HG03135 (cell line): ENCODE results near the gene SPDYE5.
"Not testable (repeated sequence)": the region's sequence is repeated elsewhere in the genome, so short reads cannot be mapped to it uniquely, and the experiment has no call there.

Experiments
- ATAC-seq: cut with Tn5 transposase; IDR thresholded peaks from one replicate; pipeline ENCODE4 v1.9.1; 2021; ENCODE audit warnings: mild to moderate bottlenecking, moderate library complexity; ENCODE audit not compliant: unreplicated experiment

The SPDYE5 gene, protein sequence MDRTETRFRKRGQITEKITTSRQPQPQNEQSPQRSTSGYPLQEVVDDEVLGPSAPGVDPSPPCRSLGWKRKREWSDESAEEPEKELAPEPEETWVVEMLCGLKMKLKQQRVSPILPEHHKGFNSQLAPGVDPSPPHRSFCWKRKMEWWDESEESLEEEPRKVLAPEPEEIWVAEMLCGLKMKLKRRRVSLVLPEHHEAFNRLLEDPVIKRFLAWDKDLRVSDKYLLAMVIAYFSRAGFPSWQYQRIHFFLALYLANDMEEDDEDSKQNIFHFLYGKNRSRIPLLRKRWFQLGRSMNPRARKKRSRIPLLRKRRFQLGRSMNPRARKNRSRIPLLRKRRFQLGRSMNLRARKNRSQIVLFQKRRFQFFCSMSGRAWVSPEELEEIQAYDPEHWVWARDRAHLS

DNA sequence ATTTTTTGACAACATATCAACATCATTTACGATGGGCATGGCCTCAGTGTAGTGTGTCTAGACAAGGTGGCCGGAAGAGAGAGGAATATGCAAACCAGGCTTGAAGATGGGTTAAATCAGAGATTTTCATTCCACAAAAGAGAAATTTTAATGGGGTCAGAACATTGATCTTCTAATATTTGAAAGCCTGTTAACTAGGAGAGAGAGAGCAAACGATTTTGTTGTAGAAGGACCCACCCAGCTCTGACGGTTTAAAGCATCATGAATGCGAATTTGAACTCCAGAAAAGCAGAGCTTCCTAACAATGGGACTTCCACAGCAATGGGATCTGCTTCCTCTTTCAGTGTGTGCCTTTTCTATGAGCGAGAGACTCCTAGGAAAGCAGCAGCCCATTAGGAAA is at the start of gene SPDYE5:
Gene SPDYE5 (plus strand): TSS at position 301 of the 400 bp plus-strand sequence. CDS start 1,728 bp downstream, outside the sequence.
- not testable (repeated sequence) for ATAC-seq

DNA sequence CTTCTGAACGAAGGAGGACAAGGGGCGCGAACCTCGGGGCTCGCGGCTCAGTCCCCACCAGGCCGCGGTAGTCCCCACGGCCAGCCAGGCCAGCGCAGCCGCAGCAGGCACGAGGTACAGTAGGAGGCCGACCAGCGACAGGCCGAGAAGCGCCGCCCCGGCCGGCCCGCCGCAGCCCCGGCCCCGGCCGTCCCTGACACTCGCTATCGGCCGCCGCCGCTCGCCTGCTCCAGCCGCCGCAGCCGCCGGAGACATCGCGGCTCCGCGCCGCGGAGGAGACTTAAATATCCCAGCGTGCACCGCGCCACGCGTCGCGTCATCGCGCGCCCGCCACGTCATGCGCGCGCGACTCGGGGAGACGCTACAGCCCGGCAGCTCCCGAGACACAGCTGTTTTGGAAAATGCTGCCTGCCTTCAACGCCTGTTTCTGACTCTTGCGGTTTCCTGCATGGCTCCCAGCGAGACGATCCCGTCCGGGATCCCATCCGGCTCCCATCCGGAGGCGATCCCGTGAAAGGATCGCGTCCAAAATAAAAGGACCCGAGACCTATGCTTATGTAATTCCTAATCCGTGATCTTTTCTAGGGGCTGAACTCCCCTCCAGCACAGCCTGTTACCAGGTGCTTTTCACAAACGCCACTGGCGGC is 49.5 kb upstream of the SPDYE5 start:
- peak; percentile 89 for ATAC-seq

DNA sequence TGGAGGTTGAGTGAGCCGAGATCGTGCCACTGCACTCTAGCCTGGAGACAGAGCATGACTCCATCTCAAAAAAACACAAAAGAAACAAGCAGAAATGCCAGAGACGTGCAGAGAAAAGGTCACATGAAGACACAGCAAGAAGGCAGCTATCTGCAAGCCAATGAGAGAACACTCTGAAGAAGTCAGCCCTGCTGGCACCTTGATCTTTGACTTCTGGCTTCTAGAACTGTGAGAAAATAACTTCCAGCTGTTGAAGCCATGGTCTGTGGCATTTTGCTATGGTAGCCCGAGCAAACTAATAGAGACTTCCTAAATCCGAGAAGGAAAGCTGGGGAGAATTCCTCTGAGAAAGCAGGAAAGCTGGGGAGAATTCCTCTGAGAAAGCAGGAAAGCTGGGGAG is 42.2 kb upstream of the SPDYE5 start:
- not testable (repeated sequence) for ATAC-seq

DNA sequence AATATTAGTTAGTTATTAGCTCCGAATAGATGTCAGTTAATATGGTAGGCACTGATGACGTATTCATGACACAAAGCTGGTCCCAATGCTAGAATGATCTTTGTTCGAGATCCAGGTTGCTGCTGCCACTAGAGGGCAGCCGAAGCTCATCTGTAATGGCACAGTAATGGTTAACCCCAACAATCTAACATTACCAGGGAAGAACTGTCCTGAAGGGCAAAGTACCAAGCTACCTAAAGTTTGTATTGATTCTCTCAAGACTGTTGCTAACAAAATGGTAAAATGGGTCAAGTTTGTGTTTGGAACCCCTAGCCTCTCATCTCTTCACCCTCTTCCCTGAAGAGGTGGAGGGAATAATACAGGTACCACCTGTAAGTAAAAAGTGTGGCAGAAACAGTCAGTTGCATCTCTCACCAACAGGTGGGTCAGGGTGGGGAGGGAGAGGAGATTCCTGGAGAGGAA is 39.6 kb upstream of the SPDYE5 start:
- peak; percentile 84 for ATAC-seq

DNA sequence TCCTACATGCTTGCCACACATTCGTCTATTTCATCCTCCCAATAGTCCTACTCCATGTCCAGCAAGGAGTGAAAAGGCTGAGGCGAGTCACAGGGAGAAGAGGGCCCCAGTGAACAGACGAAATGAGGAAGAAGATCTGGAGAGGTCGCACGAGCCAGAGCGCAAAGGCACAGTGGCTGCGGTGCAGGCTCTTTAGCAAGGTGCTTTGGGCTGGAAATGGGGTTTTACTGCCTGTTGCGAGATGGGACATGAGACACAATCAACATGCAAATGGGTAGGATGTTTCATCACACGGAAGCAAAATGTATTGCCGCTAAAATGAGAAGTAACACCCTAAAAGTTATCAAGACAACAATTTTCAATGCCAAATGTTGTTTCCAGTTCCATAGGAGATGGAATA is 35.7 kb upstream of the SPDYE5 start:
- ATAC-seq = not testable (repeated sequence)

DNA sequence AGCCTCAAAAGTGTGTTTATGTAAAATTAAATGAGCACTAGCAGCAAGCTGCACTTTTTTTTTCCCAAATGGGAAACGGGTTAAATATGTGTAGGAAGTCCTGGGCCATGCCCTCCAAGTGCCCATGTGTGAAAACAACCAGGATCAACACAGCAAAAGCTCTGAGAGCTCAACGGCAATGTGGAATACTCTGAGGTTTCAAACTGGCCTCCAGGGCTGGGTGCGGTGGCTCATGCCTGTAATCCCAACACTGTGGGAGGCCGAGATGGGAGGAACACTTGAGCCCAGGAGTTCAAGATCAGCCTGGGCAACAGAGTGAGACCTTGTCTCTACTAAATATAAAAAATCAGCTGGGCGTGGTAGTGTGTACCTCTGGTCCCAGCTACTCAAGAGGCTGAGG is 34.1 kb upstream of the SPDYE5 start:
- ATAC-seq = not testable (repeated sequence)

DNA sequence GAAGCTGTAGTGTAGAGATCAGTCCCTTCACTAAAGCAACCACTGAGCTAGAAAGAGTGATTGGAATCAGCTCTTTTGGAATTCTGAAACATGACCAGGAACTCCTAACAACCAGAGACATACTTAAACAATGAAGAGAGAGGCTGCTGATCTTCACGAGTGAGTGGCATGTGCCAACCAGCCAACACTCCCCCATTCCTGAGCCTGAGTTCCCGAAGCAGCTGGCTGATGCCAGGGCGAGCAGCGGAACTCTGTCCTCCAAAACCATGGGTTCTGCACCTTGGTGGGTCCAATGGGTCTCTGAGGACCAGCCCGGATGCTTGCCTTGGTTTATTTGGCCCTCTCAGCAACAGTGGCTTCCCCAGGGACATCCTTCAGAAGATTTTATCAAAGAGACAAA is 31.6 kb upstream of the SPDYE5 start:
- ATAC-seq = not testable (repeated sequence)

DNA sequence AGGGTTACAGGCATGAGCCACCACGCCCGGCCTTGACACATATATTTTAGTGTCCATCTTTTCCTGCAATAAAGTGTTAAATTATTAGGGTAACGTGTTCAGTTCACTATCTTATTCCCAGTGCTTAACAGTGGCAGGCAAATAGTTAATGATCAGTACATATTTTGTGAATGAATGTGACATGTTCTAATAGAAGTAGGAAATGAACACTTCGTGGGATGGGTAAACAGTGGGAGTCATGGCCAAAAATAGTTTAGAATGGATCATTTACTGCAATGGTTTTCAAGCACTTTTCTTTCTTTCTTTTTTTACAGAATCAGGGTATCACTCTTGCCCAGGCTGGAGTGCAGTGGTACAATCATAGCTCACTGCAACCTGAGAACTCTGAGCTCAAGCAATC is 22.0 kb upstream of the SPDYE5 start:
- ATAC-seq = not testable (repeated sequence)

DNA sequence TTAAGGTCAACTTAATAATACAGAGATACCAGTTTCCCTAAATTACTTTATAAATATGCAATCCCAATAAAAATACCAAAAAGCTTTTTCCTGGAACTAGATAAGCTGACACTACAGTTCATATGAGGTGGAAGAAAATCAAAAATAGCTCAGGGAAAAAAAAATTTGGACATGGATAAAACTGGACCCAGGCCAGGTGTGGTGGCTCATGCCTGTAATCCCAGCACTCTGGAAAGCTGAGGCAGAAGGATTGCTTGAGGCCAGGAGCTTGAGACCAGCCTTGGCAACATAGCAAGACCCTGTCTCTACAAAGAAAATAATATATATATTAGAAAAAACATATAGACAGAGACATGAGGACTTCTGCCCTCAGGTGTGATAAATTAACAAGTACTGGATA is 14.7 kb upstream of the SPDYE5 start:
- ATAC-seq = not testable (repeated sequence)

DNA sequence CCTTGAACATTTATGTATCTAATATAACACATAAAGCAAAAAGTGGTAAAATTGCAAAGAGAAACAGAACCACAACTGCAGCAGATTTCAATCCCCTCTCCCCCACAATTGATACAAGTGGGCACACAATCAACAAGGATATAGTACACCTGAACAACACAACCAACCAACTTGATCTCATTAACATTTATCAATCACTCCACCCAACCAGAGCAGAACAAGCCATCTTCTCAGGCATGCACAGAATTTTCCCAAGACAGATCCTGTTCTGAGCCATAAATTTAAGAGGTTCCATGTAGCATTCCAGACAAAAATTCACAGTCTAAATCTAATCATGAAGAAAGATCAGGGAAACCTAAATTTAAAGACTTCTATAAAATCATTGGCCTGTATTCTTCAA is 11.8 kb upstream of the SPDYE5 start:
- not testable (repeated sequence) for ATAC-seq

DNA sequence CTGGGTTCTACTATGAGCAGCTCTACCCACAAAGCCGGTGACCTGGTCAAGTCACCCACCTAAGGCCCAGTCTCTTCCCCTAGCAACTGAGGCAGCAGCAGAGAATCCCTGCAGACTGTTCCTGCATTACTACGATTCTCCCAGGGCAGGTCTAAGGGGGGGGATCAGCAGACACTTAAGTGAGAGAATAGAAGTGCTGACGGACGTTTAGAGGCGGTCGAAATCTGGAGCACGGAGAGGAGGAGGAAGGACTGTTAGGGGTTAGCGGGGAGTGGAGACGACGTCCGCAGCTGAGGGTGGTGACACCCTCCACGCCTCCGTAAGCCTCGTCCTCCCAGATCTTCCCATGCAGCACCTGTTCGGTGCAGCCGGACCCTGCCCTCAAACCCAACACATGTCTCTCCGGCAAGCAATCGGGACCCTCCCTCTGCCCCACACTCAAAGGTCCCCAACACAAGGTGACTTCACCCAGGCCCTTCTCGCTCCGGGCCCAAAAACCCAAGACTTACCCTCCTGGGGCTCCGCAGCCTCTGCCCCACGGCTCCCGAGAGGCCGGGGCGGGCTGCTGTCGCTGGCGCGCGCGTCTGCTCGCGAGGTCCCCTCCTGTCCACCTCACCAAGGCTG is 6.7 kb upstream of the SPDYE5 start:
- peak; percentile 11 for ATAC-seq

DNA sequence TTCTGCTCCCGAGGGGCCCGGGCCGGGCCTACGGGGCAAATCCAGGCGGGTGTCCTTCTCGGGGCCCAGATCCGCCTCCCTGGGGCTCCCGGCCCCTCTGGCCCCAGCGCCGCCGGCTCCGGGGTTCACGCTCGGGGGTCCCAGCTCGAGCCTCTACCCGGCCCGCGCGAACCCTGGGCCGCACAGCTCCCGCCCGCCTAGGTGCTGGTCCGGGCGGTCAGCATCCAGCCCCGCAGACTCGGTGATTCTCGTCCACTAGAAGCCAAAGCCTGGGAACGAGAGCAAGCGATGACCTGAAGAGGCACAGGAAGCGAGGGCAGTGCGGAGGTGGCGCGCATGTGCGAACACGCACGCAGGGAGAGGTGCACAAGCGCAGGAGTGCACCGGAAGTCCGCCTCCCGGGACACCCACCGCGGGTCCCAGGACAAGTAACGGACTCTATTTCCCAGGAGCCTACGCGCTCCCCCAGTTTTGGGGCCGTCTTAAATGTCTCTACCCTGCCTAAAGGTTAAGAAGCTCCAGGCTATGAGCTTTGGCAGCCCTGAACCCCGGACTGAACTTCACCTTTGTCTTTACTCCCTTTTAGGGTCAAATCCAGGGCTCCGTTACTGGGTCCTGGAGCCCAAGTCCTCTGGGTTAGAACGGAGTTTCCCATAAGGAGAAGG is 6.0 kb upstream of the SPDYE5 start, which contains the start of gene POM121C:
Gene POM121C (minus strand): TSS at position 321 of the 665 bp plus-strand sequence. CDS start 44,803 bp downstream, outside the sequence.
- ATAC-seq = peak; percentile 98

DNA sequence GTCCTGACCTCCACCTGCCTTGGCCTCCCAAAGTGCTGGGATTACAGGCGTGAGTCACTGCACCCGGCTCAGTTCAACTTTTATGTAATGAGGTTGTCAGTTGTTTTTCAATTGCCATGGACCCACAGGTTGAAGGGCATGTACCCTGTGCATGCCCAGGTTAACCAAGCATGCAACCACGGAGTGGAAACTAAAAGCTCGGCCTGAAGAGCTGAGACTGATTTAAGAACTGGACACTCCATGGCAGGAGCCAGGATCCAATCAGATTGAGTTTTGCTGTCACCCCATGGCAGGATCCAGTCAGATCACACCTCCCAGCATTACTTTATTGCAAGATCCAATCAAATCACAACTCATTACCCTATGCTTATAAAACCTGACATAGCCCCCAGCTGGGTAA is 16.9 kb downstream of the SPDYE5 start:
- ATAC-seq = not testable (repeated sequence)

DNA sequence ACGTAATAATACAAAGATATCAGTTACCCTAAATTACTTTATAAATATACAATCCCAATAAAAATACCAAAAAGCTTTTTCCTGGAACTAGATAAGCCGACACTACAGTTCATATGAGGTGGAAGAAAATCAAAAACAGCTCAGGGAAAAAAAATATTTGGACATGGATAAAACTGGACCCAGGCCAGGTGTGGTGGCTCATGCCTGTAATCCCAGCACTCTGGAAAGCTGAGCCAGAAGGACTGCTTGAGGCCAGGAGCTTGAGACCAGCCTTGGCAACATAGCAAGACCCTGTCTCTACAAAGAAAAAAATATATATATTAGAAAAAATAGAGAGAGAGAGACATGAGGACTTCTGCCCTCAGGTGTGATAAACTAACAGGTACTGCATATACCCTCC is 26.7 kb downstream of the SPDYE5 start:
- ATAC-seq = not testable (repeated sequence)

DNA sequence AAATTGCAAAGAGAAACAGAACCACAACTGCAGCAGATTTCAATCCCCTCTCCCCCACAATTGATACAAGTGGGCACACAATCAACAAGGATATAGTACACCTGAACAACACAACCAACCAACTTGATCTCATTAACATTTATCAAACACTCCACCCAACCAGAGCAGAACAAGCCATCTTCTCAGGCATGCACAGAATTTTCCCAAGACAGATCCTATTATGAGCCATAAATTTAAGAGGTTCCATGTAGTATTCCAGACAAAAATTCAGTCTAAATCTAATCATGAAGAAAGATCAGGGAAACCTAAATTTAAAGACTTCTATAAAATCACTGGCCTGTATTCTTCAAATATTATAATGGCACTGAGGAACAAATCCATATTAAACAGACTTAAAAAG is 29.6 kb downstream of the SPDYE5 start:
- not testable (repeated sequence) for ATAC-seq

DNA sequence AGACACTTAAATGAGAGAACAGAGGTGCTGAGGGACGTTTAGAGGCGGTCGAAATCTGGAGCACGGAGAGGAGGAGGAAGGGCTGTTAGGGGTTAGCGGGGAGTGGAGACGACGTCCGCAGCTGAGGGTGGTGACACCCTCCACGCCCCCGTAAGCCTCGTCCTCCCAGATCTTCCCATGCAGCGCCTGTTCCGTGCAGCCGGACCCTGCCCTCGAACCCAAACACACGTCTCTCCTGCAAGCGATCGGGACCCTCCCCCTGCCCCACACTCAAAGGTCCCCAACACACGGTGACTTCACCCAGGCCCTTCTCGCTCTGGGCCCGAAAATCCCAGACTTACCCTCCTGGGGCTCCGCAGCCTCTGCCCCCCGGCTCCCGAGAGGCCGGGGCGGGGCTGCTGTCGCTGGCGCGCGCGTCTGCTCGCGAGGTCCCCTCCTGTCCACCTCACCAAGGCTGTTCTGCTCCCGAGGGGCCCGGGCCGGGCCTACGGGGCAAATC is 35.2 kb downstream of the SPDYE5 start:
- ATAC-seq = not testable (repeated sequence)

DNA sequence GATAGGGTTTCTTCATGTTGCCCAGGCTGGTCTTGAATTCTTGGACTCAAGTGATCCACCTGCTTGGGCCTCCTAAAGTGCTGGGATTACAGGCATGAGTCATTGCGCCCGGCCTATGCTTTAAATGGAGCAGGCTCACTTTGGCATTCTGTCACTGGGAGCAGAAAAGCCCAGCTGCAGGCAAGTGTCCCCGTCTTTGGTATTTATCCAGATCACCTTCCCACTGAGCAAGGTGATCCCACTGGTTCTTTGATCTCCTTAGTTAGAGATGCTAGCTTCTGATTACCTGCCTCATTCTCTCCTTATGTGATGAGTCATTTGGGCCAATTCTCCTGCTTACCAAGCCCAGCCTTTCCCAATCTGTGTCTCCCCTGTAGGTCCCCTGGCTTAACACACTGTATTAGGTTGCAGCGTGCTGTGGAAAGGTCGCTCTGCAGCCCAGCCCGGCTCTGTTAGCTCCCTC is 39.3 kb downstream of the SPDYE5 start:
- no peak for ATAC-seq

DNA sequence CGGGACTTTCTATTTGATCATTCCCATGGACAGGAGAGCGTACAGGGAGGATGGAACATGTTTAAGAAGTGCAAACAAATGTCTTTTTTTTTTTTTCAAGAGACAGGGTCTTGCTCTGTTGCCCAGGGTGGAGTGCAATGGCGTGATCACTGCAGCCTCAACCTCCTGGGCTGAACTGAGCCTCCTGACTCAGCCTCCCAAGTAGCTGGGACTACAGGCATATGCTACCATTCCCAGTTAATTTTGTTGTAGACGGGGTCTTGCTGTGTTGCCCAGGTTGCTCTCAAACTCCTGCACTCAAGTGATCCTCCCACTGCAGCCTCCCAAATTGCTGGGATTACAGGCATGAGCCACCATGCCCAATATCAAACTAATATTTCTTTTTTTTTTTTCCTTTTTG is 40.5 kb downstream of the SPDYE5 start:
- ATAC-seq = no peak

DNA sequence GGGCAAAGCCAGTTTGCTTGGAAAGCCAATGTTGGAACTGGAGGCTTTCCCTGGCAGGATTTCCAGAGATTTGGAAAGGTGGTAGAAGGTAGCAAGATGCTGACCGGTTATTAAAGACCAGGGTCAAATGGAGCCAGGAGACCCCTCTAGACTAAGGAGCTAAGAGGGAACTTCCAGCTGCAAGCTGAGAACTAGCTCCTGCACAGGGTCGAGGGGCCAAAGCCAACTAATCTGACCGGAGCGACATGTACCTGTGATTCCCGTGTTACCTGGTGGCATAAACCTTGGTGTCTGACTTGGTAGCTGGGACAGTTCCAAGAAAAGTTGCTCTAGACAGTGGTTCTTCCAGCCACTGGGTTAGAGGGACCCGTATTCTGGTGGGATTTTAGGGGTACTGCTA is 41.8 kb downstream of the SPDYE5 start:
- ATAC-seq = no peak

DNA sequence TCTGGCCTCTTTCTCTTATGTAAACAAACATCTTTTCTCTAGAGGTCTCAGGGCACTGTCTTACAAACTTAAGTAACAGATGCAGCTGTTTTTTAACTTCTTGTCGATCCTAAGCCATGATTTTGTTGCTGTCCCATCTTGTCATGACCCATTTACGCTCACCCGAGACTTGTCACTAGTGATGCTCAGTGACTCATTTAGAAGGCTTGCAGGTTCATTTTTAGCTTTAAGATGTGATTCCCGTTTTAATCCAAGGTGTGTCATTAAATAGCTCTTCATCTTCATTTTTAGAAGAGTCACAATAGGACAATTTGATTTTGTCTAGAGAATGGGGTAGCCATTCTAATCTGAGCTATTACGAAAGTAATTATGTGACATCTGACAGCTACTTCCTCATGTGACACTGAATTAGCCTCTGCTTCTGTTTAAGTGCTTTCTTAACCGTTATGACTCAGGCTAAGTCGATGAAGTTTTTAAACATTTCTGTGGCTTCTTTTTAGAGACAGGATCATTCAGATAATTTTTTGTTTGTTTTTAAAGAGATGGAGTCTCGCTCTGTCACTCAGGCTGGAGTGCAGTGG is 42.7 kb downstream of the SPDYE5 start:
- ATAC-seq = peak; percentile 63
